Adrenal gland (tissue), 5 donors: ENCODE data around the gene HS3ST2.

ENCODE experiments used
- CTCF ChIP-seq, 6 experiments: fragments of 450-650 bp in 4 of 6; fragments of 200-600 bp in 2 of 6; sonication (generic) in 1 of 6; IDR thresholded peaks; 1 replicate in 5 of 6; 2 replicates in 1 of 6; pipeline versions ENCODE4 v1.5.1 to v1.8.0; 2016 to 2021; ENCODE audit warnings: antibody characterized with exemption in 6 of 6, mild to moderate bottlenecking in 2 of 6, moderate library complexity in 1 of 6
- POLR2A ChIP-seq, 2 donors: fragments of 450-650 bp; IDR thresholded peaks; one replicate each; pipeline ENCODE4 v1.6.1; 2017; ENCODE audit warnings: antibody characterized with exemption in 2 of 2, mild to moderate bottlenecking in 2 of 2, moderate library complexity in 1 of 2
- donor health status: DM: no; HTN: no; CAD: no.

GRCh38 chr16:22815863-22816262 is 1.9 kb downstream of the HS3ST2 start:
- TF ChIP-seq CTCF (IDR thresholded peaks at IDR 0.05) (no peak), POLR2A (IDR thresholded peaks at IDR 0.05) (no peak)
